Measurements from ENCODE around the gene GORASP1.

Gene GORASP1

DNA sequence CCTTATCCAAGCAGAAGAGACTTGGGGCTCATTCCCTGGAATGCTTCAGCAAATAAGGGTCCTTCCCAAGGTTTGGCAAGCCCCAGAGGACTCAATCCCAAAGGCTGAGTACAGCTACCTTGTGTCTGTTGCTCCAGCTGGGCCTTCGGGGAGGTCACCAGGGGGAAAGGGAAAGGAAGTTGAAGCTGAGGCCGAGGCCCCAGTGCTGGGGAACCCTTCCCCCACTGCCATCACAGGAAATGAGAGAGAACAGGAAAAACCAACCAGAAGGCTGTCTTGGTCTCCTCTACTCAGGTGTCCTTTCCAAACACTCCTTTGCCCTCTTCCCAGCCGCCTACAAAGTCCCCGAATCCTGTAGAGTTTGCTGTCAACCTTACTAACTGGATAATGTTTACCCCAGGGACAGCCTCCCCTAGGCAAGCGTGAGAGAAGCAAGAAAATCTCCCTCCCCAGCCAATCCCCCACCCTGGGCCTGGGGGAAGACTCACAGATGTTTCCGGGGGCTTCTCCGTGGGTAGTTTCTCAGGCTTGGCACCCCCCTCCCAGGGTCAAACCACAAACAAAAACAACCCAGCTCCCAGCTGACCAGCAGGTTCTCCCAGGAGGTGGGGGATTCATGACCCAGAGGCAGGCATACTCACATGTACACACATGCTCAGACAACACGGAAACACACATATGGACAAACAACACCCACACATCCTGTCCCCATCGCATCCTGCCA lies 40.4 kb upstream of the GORASP1 start:
- WGBS = 9% methylated on average over 9 of the region's 9 CpGs
- Histone ChIP-seq H4K91ac (ENCODE audit: low read length) (peak overlapping the region; percentile 99), H3K18ac (ENCODE audit: low read depth in 1 of 2, low read length in 2 of 2) (peak overlapping the region; percentile 85 to 93), H3K27me3 (ENCODE audit: control insufficient read depth in 1 of 2, insufficient read depth in 1 of 2, low read length in 2 of 2) (no peaks in the 10 kb centered on the region), H3K23ac (ENCODE audit: low read length in 2 of 2) (peak overlapping the region in 1 of 2 experiments; percentile 16), H3K36me3 (ENCODE audit: control insufficient read depth in 1 of 2, insufficient read depth in 2 of 2, low read depth in 1 of 2, low read length in 2 of 2) (peaks cover 32 to 35% of the 10 kb centered on the region in 2 experiments), H3K4ac (ENCODE audit: low read depth in 1 of 2, low read length in 2 of 2) (peak overlapping the region; percentile 64 to 88), H3K4me1 (ENCODE audit: control insufficient read depth, insufficient read depth, low read depth, low read length) (peaks cover 47% of the 10 kb centered on the region), H3K9me3 (ENCODE audit: control insufficient read depth, low read length) (no peaks in the 10 kb centered on the region), H2AK5ac (ENCODE audit: low read length, severe bottlenecking) (peak overlapping the region; percentile 88), H4K8ac (ENCODE audit: low read length) (peak overlapping the region; percentile 94), H2BK12ac (ENCODE audit: low read length in 2 of 2) (peak overlapping the region; percentile 49 to 92), H2BK15ac (ENCODE audit: low read depth, poor library complexity, severe bottlenecking) (peak overlapping the region; percentile 74), H3K9ac (ENCODE audit: low read length) (peak overlapping the region; percentile 68), H2BK5ac (ENCODE audit: low read depth, low read length, poor library complexity, severe bottlenecking) (peak overlapping the region; percentile 89), H3K27ac (ENCODE audit: low read length, poor library complexity, severe bottlenecking) (peak overlapping the region; percentile 98), H2BK120ac (ENCODE audit: low read depth, low read length) (peak overlapping the region; percentile 93), H2AFZ (ENCODE audit: low read depth, low read length) (no peak overlapping the region), H3K79me1 (replicated peaks; ENCODE audit: low read length, poor library complexity, severe bottlenecking) (peaks cover 14% of the 10 kb centered on the region), H3K14ac (ENCODE audit: low read length in 2 of 2) (peak overlapping the region in 1 of 2 experiments; percentile 50), H3K4me3 (ENCODE audit: insufficient read depth in 1 of 2, low read depth in 1 of 2, low read length in 2 of 2) (peak overlapping the region in 1 of 2 experiments; percentile 54), H3K4me2 (ENCODE audit: low read length, poor library complexity, severe bottlenecking) (peak overlapping the region; percentile 53)
- peak; percentile 89 for DNase-seq

DNA sequence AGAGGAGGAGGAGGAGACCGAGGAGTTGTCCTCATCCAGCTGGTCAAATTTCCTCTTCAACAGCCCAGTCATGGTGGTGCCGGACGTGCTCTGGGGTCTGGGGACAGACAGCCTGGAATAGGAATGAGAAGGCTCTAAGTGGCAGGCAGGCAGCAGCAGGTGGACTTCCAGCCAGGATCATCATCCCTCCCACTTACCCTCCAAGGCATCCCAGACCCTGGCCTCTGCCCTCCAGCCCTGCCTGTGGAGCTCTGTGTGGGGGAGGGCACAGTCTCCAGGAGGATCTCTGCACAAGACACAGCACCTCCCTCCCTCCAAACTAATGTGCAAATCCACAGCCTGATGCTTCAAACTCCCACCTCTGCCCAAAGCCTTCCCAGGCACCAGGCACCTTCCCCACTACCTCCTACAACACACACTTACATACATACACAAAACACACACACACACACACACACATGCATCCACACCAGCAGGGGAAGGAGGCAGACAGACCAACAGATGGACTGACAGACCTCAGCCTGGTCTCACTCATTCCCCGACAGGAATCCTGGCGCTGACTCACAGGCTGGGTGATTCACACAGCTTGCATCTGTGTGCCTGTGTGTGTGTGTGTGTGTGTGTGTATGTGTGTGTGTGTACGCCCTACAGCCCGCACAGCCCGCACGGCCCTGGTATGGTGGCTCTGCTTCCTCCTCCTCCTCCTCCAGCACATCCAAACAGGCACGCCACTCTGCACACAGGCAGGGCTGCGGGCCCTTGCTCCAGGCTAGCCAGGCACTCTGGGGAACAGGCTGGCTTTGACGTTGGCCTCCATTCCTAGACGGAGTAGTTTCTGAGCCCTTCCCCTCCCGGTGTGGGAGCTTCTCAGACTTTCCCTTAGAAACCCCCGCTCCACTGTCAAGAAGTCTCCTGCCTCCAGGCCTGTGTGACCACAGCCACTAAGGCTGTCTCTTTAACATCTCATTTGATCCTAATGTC lies 39.5 kb upstream of the GORASP1 start:
- H4K8ac ChIP-seq (ENCODE audit: low read length) = peak overlapping the region; percentile 94
- H3K9ac ChIP-seq (ENCODE audit: low read length) = peak overlapping the region; percentile 68
- H3K27me3 ChIP-seq (ENCODE audit: control insufficient read depth in 1 of 2, insufficient read depth in 1 of 2, low read length in 2 of 2) = no peaks in the 10 kb centered on the region
- H3K18ac ChIP-seq (ENCODE audit: low read depth in 1 of 2, low read length in 2 of 2) = peak overlapping the region; percentile 85 to 93
- H2AFZ ChIP-seq (ENCODE audit: low read depth, low read length) = no peak overlapping the region
- peak overlapping the region; percentile 93 for H2BK120ac ChIP-seq (ENCODE audit: low read depth, low read length)
- H3K4me1 ChIP-seq (ENCODE audit: control insufficient read depth, insufficient read depth, low read depth, low read length) = peaks cover 52% of the 10 kb centered on the region
- 5% methylated on average over 11 of the region's 15 CpGs for WGBS
- H2BK5ac ChIP-seq (ENCODE audit: low read depth, low read length, poor library complexity, severe bottlenecking) = peak overlapping the region; percentile 89
- H3K27ac ChIP-seq (ENCODE audit: low read length, poor library complexity, severe bottlenecking) = peak overlapping the region; percentile 98
- peak overlapping the region; percentile 68 to 83 for H2BK12ac ChIP-seq (ENCODE audit: low read length in 2 of 2)
- peak overlapping the region; percentile 94 for H2AK5ac ChIP-seq (ENCODE audit: low read length, severe bottlenecking)
- no peaks in the 10 kb centered on the region for H3K9me3 ChIP-seq (ENCODE audit: control insufficient read depth, low read length)
- H3K4ac ChIP-seq (ENCODE audit: low read depth in 1 of 2, low read length in 2 of 2) = peak overlapping the region; percentile 64 to 88
- H3K36me3 ChIP-seq (ENCODE audit: control insufficient read depth in 1 of 2, insufficient read depth in 2 of 2, low read depth in 1 of 2, low read length in 2 of 2) = peaks cover 42 to 44% of the 10 kb centered on the region in 2 experiments
- H3K4me2 ChIP-seq (ENCODE audit: low read length, poor library complexity, severe bottlenecking) = peak overlapping the region; percentile 56
- peak overlapping the region; percentile 96 for H2BK15ac ChIP-seq (ENCODE audit: low read depth, poor library complexity, severe bottlenecking)
- peak; percentile 99 for DNase-seq
- no peak overlapping the region for H3K23ac ChIP-seq (ENCODE audit: low read length in 2 of 2)
- peaks cover 23% of the 10 kb centered on the region for H3K79me1 ChIP-seq (replicated peaks; ENCODE audit: low read length, poor library complexity, severe bottlenecking)
- H3K14ac ChIP-seq (ENCODE audit: low read length in 2 of 2) = peak overlapping the region in 1 of 2 experiments; percentile 50
- H4K91ac ChIP-seq (ENCODE audit: low read length) = peak overlapping the region; percentile 99
- H3K4me3 ChIP-seq (ENCODE audit: insufficient read depth in 1 of 2, low read depth in 1 of 2, low read length in 2 of 2) = peak overlapping the region in 1 of 2 experiments; percentile 54

DNA sequence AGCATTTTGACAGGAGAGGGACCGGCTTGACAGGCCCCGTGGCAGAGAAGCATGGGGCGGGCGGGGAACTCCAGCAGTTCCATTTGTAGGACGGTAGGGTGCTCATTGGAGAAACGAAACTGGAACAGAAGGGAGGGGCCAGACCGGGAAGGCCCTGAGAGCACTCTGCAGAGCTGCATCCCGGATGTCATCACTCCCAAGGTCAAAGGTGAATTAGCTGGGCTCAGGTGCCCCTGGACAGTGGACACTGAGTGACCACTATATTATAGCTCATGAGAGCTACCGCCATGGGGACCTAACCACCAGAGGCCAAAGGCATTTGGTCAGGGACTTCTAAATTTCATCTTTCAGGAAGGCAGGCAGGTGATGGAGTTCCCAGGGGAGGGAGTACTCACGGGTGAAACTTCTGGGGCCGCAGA lies 38.7 kb upstream of the GORASP1 start:
- Histone ChIP-seq H3K4ac (ENCODE audit: low read depth in 1 of 2, low read length in 2 of 2) (no peak overlapping the region), H3K18ac (ENCODE audit: low read depth in 1 of 2, low read length in 2 of 2) (peak overlapping the region; percentile 11 to 88), H3K9ac (ENCODE audit: low read length) (no peak overlapping the region), H3K23ac (ENCODE audit: low read length in 2 of 2) (no peak overlapping the region), H3K27ac (ENCODE audit: low read length, poor library complexity, severe bottlenecking) (peak overlapping the region; percentile 98), H2BK12ac (ENCODE audit: low read length in 2 of 2) (peak overlapping the region; percentile 28 to 68), H2BK5ac (ENCODE audit: low read depth, low read length, poor library complexity, severe bottlenecking) (peak overlapping the region; percentile 22), H3K4me1 (ENCODE audit: control insufficient read depth, insufficient read depth, low read depth, low read length) (peaks cover 53% of the 10 kb centered on the region), H3K4me3 (ENCODE audit: insufficient read depth in 1 of 2, low read depth in 1 of 2, low read length in 2 of 2) (no peak overlapping the region), H2AFZ (ENCODE audit: low read depth, low read length) (no peak overlapping the region), H3K14ac (ENCODE audit: low read length in 2 of 2) (peak overlapping the region in 1 of 2 experiments; percentile 47), H2BK120ac (ENCODE audit: low read depth, low read length) (no peak overlapping the region), H3K27me3 (ENCODE audit: control insufficient read depth in 1 of 2, insufficient read depth in 1 of 2, low read length in 2 of 2) (no peaks in the 10 kb centered on the region), H3K4me2 (ENCODE audit: low read length, poor library complexity, severe bottlenecking) (peak overlapping the region; percentile 56), H2AK5ac (ENCODE audit: low read length, severe bottlenecking) (peak overlapping the region; percentile 94), H2BK15ac (ENCODE audit: low read depth, poor library complexity, severe bottlenecking) (no peak overlapping the region), H3K9me3 (ENCODE audit: control insufficient read depth, low read length) (no peaks in the 10 kb centered on the region), H4K8ac (ENCODE audit: low read length) (no peak overlapping the region), H3K36me3 (ENCODE audit: control insufficient read depth in 1 of 2, insufficient read depth in 2 of 2, low read depth in 1 of 2, low read length in 2 of 2) (peaks cover 50 to 51% of the 10 kb centered on the region in 2 experiments), H3K79me1 (replicated peaks; ENCODE audit: low read length, poor library complexity, severe bottlenecking) (peaks cover 32% of the 10 kb centered on the region), H4K91ac (ENCODE audit: low read length) (no peak overlapping the region)
- 74% methylated on average over 11 of the region's 11 CpGs for WGBS
- DNase-seq = peak; percentile 65
